Coronary artery (tissue), 2 donors: ENCODE results near the gene ADAMTS14.

ENCODE experiments used
- DNase-seq: peaks from one replicate; pipeline ENCODE4 v3.0.0-alpha.2; 2017; ENCODE audit warnings: low spot score
- H3K27ac ChIP-seq, 2 donors: fragments of 200-600 bp; sonication (generic); one replicate each; pipeline ENCODE4 v1.5.1; 2016 to 2019
- H3K4me3 ChIP-seq: fragments of 200-600 bp; sonication (generic); 2 replicates; pipeline ENCODE4 v1.5.1; 2016; ENCODE audit warnings: mild to moderate bottlenecking, moderate library complexity
- TF ChIP-seq, protein P1 (sequence below): fragments of 200-600 bp; sonication (generic); IDR thresholded peaks from one replicate; pipeline ENCODE4 v1.5.1; 2019; ENCODE audit warnings: antibody characterized with exemption

ADAMTS14 gene

DNA sequence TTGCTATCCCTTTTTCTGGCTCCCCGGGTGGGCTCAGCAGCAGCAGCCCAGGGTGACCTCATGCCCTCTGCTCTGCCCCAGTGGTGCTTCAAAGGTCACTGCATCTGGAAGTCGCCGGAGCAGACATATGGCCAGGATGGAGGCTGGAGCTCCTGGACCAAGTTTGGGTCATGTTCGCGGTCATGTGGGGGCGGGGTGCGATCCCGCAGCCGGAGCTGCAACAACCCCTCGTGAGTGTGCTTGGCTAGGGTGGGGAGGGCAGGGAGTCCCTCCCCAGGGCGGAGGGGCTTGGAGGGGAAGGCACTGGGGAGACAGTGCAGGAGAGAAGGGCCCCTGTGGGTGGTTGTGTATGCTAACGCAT, 66.4 kb downstream of the ADAMTS14 start:
- Histone ChIP-seq H3K27ac (no peak overlapping the region), H3K4me3 (no peak overlapping the region)
- DNase-seq: no peak
- TF ChIP-seq, protein P1, sequence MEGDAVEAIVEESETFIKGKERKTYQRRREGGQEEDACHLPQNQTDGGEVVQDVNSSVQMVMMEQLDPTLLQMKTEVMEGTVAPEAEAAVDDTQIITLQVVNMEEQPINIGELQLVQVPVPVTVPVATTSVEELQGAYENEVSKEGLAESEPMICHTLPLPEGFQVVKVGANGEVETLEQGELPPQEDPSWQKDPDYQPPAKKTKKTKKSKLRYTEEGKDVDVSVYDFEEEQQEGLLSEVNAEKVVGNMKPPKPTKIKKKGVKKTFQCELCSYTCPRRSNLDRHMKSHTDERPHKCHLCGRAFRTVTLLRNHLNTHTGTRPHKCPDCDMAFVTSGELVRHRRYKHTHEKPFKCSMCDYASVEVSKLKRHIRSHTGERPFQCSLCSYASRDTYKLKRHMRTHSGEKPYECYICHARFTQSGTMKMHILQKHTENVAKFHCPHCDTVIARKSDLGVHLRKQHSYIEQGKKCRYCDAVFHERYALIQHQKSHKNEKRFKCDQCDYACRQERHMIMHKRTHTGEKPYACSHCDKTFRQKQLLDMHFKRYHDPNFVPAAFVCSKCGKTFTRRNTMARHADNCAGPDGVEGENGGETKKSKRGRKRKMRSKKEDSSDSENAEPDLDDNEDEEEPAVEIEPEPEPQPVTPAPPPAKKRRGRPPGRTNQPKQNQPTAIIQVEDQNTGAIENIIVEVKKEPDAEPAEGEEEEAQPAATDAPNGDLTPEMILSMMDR: no peak

- H3K27ac ChIP-seq: no peak overlapping the region
- TF ChIP-seq, protein P1: no peak
- no peak overlapping the region for H3K4me3 ChIP-seq
- DNase-seq: no peak
Observed at GRCh38 chr10:70740406-70741288, 68.3 kb downstream of the ADAMTS14 start.

DNA sequence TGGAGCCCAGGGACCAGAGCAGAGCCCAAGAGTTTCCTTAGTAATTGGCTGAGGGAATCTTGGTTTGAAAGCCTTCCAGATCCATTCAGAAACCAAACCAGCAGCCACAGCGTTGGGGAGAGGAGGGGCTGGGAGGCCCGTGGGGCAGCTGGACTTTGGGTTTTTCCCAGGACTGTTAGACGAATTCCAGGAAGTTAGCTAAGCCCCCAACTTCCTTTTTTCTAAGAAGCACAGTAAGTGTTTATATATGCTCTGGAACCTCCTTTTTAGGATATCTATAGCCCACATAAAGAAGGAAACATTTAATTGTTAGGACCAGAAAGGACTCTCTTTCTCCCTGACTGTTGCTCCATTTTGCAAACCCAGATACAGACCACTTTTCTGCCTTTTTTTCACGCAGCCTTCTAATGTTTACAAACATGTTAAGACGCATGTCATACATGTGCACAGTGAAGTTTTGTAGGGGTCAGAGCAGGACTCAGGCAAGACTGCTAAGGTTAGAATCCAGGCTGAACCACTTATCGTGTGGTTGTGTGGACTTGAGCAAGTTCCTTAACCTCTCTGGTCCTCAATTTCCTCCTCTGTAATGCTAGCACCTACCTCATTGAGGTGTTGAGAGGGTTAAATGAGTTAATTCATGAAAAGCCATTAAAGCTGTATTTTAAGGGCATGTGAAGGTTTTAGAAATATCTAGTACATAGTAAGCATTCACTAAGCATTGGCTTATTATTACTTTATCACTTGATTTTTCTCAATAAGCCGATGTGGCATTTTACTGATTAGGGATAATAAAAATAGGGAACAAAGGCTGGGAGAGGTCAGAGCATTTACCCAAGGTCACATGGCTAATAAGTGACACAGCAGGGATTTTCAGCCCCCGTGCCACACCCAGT, 70.5 kb downstream of the ADAMTS14 start:
- no peak for DNase-seq
- Histone ChIP-seq H3K4me3 (no peak overlapping the region), H3K27ac (no peak overlapping the region)
- TF ChIP-seq, protein P1: no peak

DNA sequence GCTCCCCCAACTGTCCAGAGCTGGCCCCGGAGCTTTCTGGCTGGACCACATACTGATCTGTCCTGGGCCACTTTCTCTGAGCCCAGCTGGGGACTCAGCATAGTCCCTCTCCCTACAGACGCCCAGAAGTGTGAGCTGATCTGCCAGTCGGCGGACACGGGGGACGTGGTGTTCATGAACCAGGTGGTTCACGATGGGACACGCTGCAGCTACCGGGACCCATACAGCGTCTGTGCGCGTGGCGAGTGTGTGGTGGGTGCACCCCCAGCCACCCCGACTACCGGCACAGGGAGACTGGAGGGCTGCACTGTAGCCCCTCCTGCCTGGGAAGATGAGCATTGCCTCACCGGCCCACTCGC, 71.1 kb downstream of the ADAMTS14 start:
- no peak for DNase-seq
- TF ChIP-seq, protein P1: no peak
- H3K27ac ChIP-seq: no peak overlapping the region
- H3K4me3 ChIP-seq: no peak overlapping the region

GRCh38 chr10:70743879-70744278, 71.6 kb downstream of the ADAMTS14 start:
- no peak for DNase-seq
- TF ChIP-seq, protein P1: no peak
- no peak overlapping the region for H3K27ac ChIP-seq
- no peak overlapping the region for H3K4me3 ChIP-seq

GRCh38 chr10:70744617-70745143, 72.4 kb downstream of the ADAMTS14 start:
- no peak overlapping the region for H3K4me3 ChIP-seq
- TF ChIP-seq, protein P1: no peak
- DNase-seq: no peak
- no peak overlapping the region for H3K27ac ChIP-seq
